ENCODE data around the gene GPR63. TPM values are rescaled to one million over a fixed set of nuclear protein-coding genes. Genes with fewer than 3 reads are reported as not detected.

Gene GPR63
- total and polyA plus RNA-seq, 2 donors from 2014 or later, result 0.37 to 0.69 TPM

DNA sequence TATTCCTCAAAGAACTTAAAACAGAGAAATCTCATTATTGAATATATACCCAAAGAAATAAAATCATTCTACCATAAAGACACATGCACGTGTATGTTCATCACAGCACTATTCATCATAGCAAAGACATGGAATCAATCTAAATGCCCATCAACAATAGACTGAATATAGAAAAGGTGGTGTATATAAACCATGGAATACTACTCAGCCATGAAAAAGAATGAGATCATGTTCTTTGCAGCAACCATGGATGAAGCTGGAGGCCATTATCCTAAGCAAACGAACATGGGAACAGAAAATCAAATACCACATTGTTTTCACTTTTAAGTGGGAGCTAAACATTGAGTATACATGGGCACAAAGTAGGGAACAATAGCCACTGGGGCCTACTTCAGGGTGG is 12.3 kb upstream of the GPR63 start:
- Histone ChIP-seq H3K27ac (ENCODE audit: low read depth in 2 of 2, low read length in 2 of 2) (no peak overlapping the region), H3K4me1 (ENCODE audit: control insufficient read depth in 2 of 3, insufficient read depth in 2 of 3, low read depth in 1 of 3, low read length in 3 of 3) (no peaks in the 10 kb centered on the region), H3K9ac (ENCODE audit: low read length in 3 of 3) (no peak overlapping the region), H3K27me3 (ENCODE audit: control insufficient read depth, insufficient read depth, low read length) (no peaks in the 10 kb centered on the region), H3K9me3 (ENCODE audit: control insufficient read depth in 2 of 3, insufficient read depth in 1 of 3, low read length in 3 of 3) (peaks cover 0 to 9% (median 0%) of the 10 kb centered on the region in 3 donors), H3K36me3 (ENCODE audit: control insufficient read depth in 2 of 3, insufficient read depth in 3 of 3, low read length in 3 of 3) (no peaks in the 10 kb centered on the region), H3K4me3 (ENCODE audit: low read length in 3 of 3) (no peak overlapping the region)
- TF ChIP-seq, protein P1, sequence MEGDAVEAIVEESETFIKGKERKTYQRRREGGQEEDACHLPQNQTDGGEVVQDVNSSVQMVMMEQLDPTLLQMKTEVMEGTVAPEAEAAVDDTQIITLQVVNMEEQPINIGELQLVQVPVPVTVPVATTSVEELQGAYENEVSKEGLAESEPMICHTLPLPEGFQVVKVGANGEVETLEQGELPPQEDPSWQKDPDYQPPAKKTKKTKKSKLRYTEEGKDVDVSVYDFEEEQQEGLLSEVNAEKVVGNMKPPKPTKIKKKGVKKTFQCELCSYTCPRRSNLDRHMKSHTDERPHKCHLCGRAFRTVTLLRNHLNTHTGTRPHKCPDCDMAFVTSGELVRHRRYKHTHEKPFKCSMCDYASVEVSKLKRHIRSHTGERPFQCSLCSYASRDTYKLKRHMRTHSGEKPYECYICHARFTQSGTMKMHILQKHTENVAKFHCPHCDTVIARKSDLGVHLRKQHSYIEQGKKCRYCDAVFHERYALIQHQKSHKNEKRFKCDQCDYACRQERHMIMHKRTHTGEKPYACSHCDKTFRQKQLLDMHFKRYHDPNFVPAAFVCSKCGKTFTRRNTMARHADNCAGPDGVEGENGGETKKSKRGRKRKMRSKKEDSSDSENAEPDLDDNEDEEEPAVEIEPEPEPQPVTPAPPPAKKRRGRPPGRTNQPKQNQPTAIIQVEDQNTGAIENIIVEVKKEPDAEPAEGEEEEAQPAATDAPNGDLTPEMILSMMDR (IDR thresholded peaks at IDR 0.05; ENCODE audit: borderline replicate concordance, extremely low read depth, insufficient read depth), result no peak
- DNase-seq, result no peak
- FAIRE-seq, result no peak
- intact Hi-C loops (cut with DNase I), result no loop called here

DNA sequence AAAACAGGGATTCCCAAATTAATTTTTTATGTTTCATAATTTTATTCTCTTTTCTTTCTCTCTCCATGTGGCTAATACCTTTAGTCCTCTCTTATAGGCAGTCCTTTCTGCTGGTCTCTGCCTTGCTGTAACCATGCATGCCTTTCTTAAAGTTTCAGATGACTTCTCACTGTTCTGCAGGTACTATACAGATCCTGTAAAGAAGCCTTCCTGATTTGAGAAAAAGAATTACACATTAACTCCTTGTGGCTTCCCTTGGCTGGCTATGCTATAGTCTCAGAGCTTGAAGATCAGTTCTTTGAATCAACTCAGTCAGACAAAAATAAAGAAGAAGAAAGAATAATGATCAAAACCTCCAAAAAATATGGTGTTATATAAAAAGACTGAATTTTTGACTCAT is 7.3 kb upstream of the GPR63 start:
- no peaks in the 10 kb centered on the region for H3K27me3 ChIP-seq (ENCODE audit: control insufficient read depth, insufficient read depth, low read length)
- peaks cover 0 to 9% (median 0%) of the 10 kb centered on the region in 3 donors for H3K9me3 ChIP-seq (ENCODE audit: control insufficient read depth in 2 of 3, insufficient read depth in 1 of 3, low read length in 3 of 3)
- H3K36me3 ChIP-seq (ENCODE audit: control insufficient read depth in 2 of 3, insufficient read depth in 3 of 3, low read length in 3 of 3), result no peaks in the 10 kb centered on the region
- DNase-seq (no peak), FAIRE-seq (no peak)
- H3K27ac ChIP-seq (ENCODE audit: low read depth in 2 of 2, low read length in 2 of 2), result no peak overlapping the region
- intact Hi-C loops (cut with DNase I), result no loop called here
- no peak overlapping the region for H3K9ac ChIP-seq (ENCODE audit: low read length in 3 of 3)
- H3K4me3 ChIP-seq (ENCODE audit: low read length in 3 of 3), result no peak overlapping the region
- no peaks in the 10 kb centered on the region for H3K4me1 ChIP-seq (ENCODE audit: control insufficient read depth in 2 of 3, insufficient read depth in 2 of 3, low read depth in 1 of 3, low read length in 3 of 3)
- TF ChIP-seq, protein P1 (IDR thresholded peaks at IDR 0.05; ENCODE audit: borderline replicate concordance, extremely low read depth, insufficient read depth), result no peak

DNA sequence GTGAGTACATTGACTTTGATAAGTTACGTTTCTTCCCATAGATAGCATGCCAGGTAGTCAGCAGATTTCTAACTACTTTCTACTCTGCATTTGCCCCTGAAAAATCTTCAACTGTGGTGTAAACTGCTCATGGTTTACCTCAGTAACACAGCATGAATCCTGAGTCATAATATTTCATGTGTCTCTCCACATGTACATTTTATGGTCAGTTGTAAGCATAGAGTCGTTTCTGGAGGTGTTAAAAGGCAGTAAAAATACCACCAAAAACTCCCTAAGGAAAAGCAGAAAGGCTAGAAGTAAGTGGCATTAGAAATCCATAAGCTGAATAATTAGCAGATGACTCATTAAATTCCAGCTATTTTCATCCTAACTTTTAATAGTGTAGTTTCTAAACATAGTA is 4.1 kb upstream of the GPR63 start:
- no peaks in the 10 kb centered on the region for H3K27me3 ChIP-seq (ENCODE audit: control insufficient read depth, insufficient read depth, low read length)
- H3K27ac ChIP-seq (ENCODE audit: low read depth in 2 of 2, low read length in 2 of 2), result no peak overlapping the region
- intact Hi-C loops (cut with DNase I), result no loop called here
- DNase-seq, result no peak
- peaks cover 0 to 5% (median 0%) of the 10 kb centered on the region in 3 donors for H3K4me1 ChIP-seq (ENCODE audit: control insufficient read depth in 2 of 3, insufficient read depth in 2 of 3, low read depth in 1 of 3, low read length in 3 of 3)
- peaks cover 0 to 4% (median 0%) of the 10 kb centered on the region in 3 donors for H3K9me3 ChIP-seq (ENCODE audit: control insufficient read depth in 2 of 3, insufficient read depth in 1 of 3, low read length in 3 of 3)
- TF ChIP-seq, protein P1 (IDR thresholded peaks at IDR 0.05; ENCODE audit: borderline replicate concordance, extremely low read depth, insufficient read depth), result no peak
- no peak overlapping the region for H3K4me3 ChIP-seq (ENCODE audit: low read length in 3 of 3)
- H3K36me3 ChIP-seq (ENCODE audit: control insufficient read depth in 2 of 3, insufficient read depth in 3 of 3, low read length in 3 of 3), result no peaks in the 10 kb centered on the region
- no peak for FAIRE-seq
- no peak overlapping the region for H3K9ac ChIP-seq (ENCODE audit: low read length in 3 of 3)

DNA sequence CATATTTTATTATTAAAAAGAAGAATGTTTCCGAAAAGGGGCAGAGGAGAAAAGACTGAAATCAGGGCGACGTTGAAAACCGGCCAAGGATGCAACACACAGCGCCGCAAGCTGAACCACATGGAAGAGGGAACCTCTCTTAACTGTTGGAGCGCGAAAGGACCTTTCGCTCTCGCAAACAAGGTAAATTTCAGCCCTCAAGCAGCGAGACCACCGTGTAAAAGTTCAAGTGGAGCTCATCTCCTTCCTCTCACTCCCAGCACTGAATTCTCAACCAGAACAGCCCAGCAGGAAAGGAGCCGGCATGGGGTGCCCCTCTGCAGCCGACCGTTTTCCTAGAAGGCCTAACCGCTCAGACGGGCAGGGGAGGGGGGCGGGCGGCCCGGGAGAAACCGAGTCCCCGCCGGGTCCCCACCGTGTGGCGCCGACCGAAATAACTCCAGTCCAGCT is 621 bp downstream of the GPR63 start:
- H3K4me1 ChIP-seq (ENCODE audit: control insufficient read depth in 2 of 3, insufficient read depth in 2 of 3, low read depth in 1 of 3, low read length in 3 of 3), result peaks cover 0 to 5% (median 2%) of the 10 kb centered on the region in 3 donors
- H3K9me3 ChIP-seq (ENCODE audit: control insufficient read depth in 2 of 3, insufficient read depth in 1 of 3, low read length in 3 of 3), result no peaks in the 10 kb centered on the region
- intact Hi-C loops (cut with DNase I), result no loop called here
- FAIRE-seq (no peak), DNase-seq (peak in 3 of 5 donors; percentile 56 to 79 (median 65))
- H3K36me3 ChIP-seq (ENCODE audit: control insufficient read depth in 2 of 3, insufficient read depth in 3 of 3, low read length in 3 of 3), result no peaks in the 10 kb centered on the region
- peak overlapping the region in 2 of 3 donors; percentile 72 to 82 for H3K9ac ChIP-seq (ENCODE audit: low read length in 3 of 3)
- H3K27me3 ChIP-seq (ENCODE audit: control insufficient read depth, insufficient read depth, low read length), result no peaks in the 10 kb centered on the region
- TF ChIP-seq, protein P1 (IDR thresholded peaks at IDR 0.05; ENCODE audit: borderline replicate concordance, extremely low read depth, insufficient read depth), result no peak
- H3K27ac ChIP-seq (ENCODE audit: low read depth in 2 of 2, low read length in 2 of 2), result no peak overlapping the region
- peak overlapping the region; percentile 77 to 92 (median 81) for H3K4me3 ChIP-seq (ENCODE audit: low read length in 3 of 3)
